Measurements from ENCODE around the gene ZNF407.
"Not testable (repeated sequence)": the region's sequence is repeated elsewhere in the genome, so short reads cannot be mapped to it uniquely, and the experiment has no call there.

Gene ZNF407

DNA sequence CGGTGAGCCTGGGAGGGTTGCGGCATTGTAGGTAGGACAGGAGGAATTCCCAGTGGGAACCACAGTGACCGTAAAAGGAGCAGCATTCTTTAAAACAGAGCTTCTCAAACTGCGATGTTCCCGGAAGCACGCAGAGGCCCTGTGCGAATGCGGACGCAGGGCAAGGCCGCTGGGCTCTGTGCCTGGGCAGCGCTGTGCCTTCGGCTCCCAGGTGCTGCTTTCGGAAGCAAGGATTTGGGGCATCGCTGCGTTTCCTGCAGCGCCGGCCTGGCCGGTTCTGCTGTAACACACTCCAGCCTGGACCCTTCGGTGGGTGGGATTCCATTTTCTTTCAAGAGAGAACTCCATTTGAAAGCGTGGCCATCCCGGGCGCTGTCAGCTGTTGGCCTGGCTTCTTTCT is 492.7 kb downstream of the ZNF407 start:
- Histone ChIP-seq H3K9me3 (no peaks in the 10 kb centered on the region), H3K4me1 (no peaks in the 10 kb centered on the region), H3K4me3 (no peak overlapping the region), H3K36me3 (replicated peaks) (no peaks in the 10 kb centered on the region), H3K27me3 (ENCODE audit: low read depth) (no peaks in the 10 kb centered on the region)
- no peak for DNase-seq (ENCODE audit: low spot score in 2 of 2)
- in situ Hi-C loops (cut with MboI; ENCODE audit: low sequenced_read_pairs): no loop called here

DNA sequence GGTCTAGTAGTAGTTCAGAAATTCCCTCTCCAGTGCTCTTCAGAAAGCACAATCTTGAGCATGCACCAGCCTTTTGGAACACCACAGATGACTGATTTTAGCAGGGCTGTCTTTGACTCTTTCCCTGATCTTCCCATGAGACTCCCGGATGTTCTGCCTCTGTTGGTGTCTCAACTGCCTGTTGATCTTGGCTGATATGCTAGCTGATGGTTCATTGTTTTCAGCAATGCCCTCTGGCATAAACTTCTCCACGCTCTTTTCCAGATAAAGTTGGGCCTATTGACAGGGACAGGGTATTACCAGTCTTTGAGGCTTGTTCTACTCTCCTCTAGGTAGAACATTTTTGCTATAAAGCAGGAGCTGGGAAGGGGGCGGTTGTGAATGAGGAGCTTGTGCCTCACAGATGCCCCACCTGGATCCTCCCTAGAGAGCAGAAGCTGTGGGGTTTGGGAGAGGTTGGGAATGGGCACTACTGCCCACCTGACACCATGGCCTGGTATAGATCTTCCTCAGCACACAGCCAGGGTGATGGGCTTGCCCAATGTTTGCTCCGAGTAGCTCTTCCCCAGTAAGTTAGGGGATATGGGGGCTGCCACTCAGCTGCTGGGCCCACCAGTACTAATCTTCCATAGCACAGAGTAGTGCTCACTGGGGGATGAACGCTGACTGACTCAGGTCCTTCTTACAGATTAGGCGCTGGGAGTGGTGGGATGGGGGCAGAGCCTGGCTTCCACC is 500.0 kb downstream of the ZNF407 start:
- Histone ChIP-seq H3K4me1 (no peaks in the 10 kb centered on the region), H3K27me3 (ENCODE audit: low read depth) (no peaks in the 10 kb centered on the region), H3K36me3 (replicated peaks) (no peaks in the 10 kb centered on the region), H3K9me3 (no peaks in the 10 kb centered on the region), H3K4me3 (no peak overlapping the region)
- DNase-seq (ENCODE audit: low spot score in 2 of 2): no peak
- in situ Hi-C loops (cut with MboI; ENCODE audit: low sequenced_read_pairs): no loop called here

DNA sequence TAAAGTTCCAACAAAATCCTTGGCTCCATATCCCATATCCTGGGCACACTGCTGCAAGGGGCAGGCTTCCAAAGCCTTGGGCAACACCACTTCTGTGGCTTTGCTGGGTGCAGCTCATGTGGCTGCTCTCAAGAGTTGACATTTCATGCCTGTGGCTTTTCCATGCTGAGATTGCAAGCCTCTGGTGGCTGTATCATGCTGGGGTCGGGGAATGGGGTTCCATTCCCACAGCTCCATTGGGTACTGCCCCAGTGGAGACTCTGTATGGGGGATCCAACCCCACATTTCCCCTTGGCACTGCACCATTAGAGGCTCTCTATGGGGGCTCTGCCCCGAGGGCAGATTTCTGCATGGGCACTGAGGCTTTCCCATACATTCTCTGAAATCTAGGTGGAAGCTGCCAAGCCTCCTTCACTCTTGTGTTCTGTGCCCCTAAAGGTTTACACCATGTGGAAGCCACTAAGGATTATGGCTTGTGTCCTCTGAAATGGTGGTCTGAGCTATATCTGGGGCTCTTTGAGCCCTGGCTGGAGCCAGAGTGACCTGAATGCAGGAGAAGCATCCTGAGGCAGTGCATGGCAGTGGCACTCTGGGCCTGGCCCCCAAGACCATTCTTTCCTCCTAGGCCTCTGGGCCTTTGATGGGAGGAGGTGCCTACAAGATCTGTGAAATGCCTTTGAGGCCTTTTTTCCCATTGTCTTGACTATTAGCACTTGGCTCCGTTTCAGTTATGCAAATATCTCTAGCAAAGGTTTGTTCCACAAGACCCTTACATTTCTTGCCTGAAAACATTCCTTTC is 503.4 kb downstream of the ZNF407 start:
- Histone ChIP-seq H3K4me1 (no peaks in the 10 kb centered on the region), H3K36me3 (replicated peaks) (no peaks in the 10 kb centered on the region), H3K4me3 (no peak overlapping the region), H3K27me3 (ENCODE audit: low read depth) (no peaks in the 10 kb centered on the region), H3K9me3 (no peaks in the 10 kb centered on the region)
- in situ Hi-C loops (cut with MboI; ENCODE audit: low sequenced_read_pairs): no loop called here
- DNase-seq (ENCODE audit: low spot score in 2 of 2): no peak

DNA sequence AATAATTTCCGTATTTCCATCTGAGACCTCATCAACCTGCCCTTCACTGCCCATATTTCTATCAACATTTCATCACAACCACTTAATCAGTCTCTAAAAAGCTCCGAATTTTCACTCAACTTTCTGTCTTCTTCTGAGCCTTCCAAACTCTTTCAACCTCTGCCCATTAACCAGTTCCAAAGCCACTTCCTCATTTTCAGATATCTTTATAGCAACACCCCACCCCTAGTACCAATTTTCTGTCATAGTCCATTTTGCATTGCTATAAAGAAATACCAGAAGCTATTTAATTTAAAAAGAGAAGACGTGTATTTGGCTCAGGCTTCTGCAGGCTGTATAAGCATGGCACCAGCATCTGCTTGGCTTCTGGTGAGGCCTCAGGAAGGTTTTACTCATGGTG is 504.2 kb downstream of the ZNF407 start:
- in situ Hi-C loops (cut with MboI; ENCODE audit: low sequenced_read_pairs): no loop called here
- Histone ChIP-seq H3K9me3 (no peaks in the 10 kb centered on the region), H3K4me3 (no peak overlapping the region), H3K27me3 (ENCODE audit: low read depth) (no peaks in the 10 kb centered on the region), H3K36me3 (replicated peaks) (no peaks in the 10 kb centered on the region), H3K4me1 (no peaks in the 10 kb centered on the region)
- DNase-seq (ENCODE audit: low spot score in 2 of 2): no peak

DNA sequence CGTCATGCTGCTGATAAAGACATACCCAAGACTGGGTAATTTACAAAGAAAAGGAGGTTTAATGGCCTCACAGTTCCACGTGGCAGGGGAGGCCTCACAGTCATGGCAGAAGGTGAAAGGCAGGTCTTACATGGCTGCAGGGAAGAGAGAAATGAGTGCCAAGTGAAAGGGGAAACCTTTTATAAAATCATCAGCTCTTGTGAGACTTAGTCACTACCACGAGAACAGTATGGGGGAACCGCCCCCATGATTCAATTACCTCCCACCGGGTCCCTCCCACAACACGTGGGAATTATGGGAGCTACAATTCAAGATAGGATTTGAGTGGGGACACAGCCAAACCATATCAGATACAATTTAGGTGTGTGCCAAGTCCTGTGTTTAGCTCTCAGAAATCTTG is 506.4 kb downstream of the ZNF407 start:
- H3K36me3 ChIP-seq (replicated peaks); H3K4me1 ChIP-seq; H3K4me3 ChIP-seq; H3K9me3 ChIP-seq; H3K27me3 ChIP-seq (ENCODE audit: low read depth); DNase-seq (ENCODE audit: low spot score in 2 of 2); in situ Hi-C loops (cut with MboI; ENCODE audit: low sequenced_read_pairs): not testable (repeated sequence)

DNA sequence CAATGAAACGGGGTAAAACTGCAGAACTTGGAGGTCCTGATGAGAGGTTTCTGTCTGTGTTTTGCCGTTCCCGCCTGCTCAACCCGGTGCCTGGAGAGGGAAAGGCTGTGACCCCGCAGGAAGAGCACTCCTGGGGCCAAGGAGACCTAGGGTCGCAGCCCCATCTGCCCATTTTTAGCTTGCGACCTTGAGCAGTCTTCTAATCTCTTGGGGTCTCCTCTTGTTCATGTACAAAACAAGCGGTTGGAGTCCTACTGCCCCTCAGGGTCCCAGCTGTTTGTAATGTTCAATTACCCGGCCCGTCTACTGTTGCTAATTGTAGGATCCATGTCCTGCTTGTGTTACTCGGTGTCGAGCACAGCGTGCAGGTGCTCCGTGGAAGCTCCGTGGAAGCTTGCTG is 506.8 kb downstream of the ZNF407 start:
- no peak overlapping the region for H3K4me3 ChIP-seq
- in situ Hi-C loops (cut with MboI; ENCODE audit: low sequenced_read_pairs): no loop called here
- H3K27me3 ChIP-seq (ENCODE audit: low read depth): no peaks in the 10 kb centered on the region
- no peak for DNase-seq (ENCODE audit: low spot score in 2 of 2)
- no peaks in the 10 kb centered on the region for H3K4me1 ChIP-seq
- no peaks in the 10 kb centered on the region for H3K9me3 ChIP-seq
- H3K36me3 ChIP-seq (replicated peaks): no peaks in the 10 kb centered on the region

DNA sequence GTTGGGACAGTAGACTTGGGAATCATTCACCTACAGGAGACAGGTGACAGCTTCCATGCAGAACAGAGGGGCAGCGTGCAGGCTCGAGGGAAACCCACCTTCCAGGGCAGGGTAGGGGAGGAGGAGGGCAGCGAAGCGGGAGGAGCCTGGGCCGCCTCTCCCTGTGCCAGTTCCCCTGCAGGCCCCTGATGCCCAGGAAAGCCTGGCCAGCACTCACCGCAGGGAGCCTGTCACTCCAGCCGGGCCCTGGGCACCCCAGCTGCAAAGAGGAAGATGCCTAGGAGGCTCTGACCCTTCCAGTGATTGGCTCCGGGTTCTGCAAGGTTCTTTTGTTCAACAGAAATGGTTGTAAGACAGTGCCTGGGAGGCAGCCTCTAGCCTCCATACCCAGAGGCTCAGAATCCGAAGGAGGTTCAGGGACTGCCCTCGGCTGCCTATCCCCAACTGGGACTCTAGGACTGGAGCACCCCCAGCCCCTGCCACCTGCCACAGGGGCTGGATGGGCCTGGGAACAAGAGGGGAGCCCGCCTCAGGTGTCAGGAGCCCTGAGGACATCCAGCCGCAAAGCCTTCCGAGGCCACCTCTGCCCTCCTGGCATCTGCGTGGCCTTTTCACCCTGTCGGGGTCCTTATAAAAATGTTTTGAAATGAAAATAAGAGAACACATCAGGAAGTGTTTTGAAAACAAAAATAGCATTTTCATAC is 508.0 kb downstream of the ZNF407 start:
- in situ Hi-C loops (cut with MboI; ENCODE audit: low sequenced_read_pairs): no loop called here
- no peak for DNase-seq (ENCODE audit: low spot score in 2 of 2)
- no peaks in the 10 kb centered on the region for H3K9me3 ChIP-seq
- H3K27me3 ChIP-seq (ENCODE audit: low read depth): no peaks in the 10 kb centered on the region
- no peak overlapping the region for H3K4me3 ChIP-seq
- H3K36me3 ChIP-seq (replicated peaks): no peaks in the 10 kb centered on the region
- no peaks in the 10 kb centered on the region for H3K4me1 ChIP-seq

DNA sequence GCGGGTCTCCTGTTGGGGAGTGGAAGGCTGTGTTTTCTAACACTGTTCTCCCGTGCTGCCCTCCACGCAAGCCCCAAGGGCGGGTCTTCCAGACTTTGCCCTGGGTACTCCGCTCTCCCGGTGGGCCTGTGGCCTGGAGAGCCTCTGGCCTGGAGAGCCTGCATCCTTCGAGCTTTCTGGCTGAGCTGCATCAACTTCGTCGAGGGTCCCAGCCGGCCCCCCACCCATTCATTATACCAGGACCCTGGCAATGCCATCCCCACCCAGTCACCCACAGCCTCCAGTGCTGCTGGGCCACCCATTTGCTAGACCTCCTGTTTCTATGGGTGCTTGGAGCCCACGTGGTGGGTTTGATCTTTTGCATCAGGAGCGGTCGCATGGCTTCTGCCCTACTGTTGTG is 509.1 kb downstream of the ZNF407 start:
- DNase-seq (ENCODE audit: low spot score in 2 of 2): no peak
- Histone ChIP-seq H3K27me3 (ENCODE audit: low read depth) (no peaks in the 10 kb centered on the region), H3K36me3 (replicated peaks) (no peaks in the 10 kb centered on the region), H3K9me3 (no peaks in the 10 kb centered on the region), H3K4me3 (no peak overlapping the region), H3K4me1 (no peaks in the 10 kb centered on the region)
- in situ Hi-C loops (cut with MboI; ENCODE audit: low sequenced_read_pairs): no loop called here

DNA sequence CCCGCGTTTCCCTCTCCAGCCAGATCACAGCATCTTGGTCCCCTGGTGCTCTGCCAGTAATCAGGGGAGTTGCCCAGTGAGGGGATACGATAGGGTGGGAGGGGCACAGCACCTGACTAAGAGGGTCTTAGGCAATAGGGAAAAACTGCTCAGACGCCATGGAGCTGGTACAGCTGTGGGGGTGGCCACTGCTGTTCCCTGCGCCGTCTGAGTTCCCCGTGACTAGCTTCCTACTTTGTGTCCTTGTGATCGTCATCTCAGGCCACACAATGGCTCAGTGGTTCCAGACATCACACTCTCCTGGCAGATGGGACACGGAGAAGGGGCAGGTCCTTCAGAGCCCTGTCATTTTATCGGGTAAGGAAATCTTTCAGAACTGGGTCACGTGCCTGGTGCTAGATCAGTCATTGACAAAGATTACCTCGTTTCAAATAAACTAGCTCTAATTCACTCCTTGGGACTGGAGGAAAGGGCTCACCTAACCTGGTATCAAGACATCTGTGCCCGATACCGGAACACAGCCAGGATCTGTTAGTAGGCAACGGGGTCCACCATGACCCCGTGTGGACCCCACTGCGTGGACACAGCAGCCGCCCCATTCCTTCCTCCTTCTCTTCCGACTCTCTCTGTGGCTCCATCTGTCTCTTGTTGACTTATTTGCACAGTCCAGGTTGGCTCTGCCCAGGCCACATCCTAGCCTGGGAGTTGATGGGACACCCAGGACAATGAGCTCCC is 509.7 kb downstream of the ZNF407 start:
- Histone ChIP-seq H3K4me3 (no peak overlapping the region), H3K4me1 (no peaks in the 10 kb centered on the region), H3K9me3 (no peaks in the 10 kb centered on the region), H3K36me3 (replicated peaks) (no peaks in the 10 kb centered on the region), H3K27me3 (ENCODE audit: low read depth) (no peaks in the 10 kb centered on the region)
- in situ Hi-C loops (cut with MboI; ENCODE audit: low sequenced_read_pairs): no loop called here
- DNase-seq (ENCODE audit: low spot score in 2 of 2): no peak

DNA sequence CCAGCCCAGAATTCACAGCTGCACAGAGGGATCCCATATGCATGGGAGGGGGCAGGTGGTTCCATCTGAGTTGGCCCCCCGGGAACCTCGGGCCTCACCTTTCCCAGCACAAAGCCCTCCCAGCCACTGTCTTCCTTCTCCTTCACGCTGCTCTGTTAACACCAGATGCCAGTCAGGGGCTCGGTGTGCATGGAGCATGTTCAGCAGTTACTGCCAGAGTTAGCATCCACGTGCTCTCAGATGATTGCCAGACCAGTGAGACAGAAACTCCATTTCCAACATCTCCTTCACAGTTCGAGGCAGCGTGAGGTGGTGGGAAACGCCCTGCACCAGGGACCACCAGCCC is 510.2 kb downstream of the ZNF407 start:
- no peak for DNase-seq (ENCODE audit: low spot score in 2 of 2)
- Histone ChIP-seq H3K4me3 (no peak overlapping the region), H3K4me1 (no peaks in the 10 kb centered on the region), H3K27me3 (ENCODE audit: low read depth) (no peaks in the 10 kb centered on the region), H3K9me3 (no peaks in the 10 kb centered on the region), H3K36me3 (replicated peaks) (no peaks in the 10 kb centered on the region)
- in situ Hi-C loops (cut with MboI; ENCODE audit: low sequenced_read_pairs): no loop called here

DNA sequence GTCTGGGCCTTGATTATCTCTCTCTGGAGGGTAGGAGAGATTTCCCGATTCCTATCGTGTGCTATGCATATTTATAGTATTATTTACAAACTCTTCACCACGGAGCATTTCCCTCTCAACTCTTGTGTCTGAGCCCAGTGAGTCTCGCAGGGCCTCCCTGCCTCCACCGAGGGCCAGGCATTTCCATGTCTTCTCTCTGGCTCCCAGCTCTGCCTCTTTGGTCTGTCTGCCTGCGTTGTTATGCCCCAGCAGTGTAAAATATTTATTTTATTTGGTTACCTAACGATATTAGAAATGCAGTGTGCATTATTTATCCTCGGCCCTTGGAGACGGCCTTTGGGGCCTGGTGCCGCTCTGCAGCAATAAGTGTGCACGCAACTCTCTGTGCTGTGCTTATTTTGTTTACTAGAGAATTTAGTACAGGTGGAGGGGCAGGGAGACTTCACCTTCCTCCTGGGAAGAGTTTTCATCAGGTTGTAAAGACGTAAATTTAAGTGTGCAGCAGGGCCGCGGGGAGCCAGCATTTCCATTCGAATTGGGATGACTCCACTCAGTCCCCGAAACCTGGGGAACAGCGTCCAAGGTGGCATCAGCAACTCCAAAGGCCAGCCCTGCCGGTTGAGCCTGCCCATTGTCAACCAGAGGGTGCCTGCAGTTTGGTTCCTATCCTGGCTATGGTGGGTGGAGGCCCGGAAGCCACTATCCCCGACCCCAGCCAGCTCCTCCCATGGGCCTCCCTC is 511.1 kb downstream of the ZNF407 start:
- Histone ChIP-seq H3K36me3 (replicated peaks) (no peaks in the 10 kb centered on the region), H3K9me3 (no peaks in the 10 kb centered on the region), H3K27me3 (ENCODE audit: low read depth) (no peaks in the 10 kb centered on the region), H3K4me3 (no peak overlapping the region), H3K4me1 (no peaks in the 10 kb centered on the region)
- in situ Hi-C loops (cut with MboI; ENCODE audit: low sequenced_read_pairs): no loop called here
- DNase-seq (ENCODE audit: low spot score in 2 of 2): no peak

DNA sequence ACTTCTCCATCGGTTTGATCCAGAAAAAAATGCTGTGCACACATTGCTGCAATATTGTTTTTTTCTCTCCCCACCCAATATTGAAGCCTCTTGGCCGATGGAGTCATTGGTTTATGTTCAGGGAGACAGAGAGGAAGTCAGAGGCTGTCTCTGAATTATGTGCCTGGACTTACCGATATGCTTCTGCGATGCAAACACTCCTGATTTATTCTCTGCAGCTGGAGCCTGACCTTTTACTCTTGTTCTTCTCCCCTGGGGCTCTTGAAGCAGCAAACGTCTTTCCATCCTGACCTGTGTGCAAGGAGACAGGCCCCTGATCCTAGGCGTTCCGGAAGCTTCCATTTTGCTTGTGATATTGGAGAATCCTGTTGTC is 511.6 kb downstream of the ZNF407 start:
- DNase-seq (ENCODE audit: low spot score in 2 of 2): no peak
- Histone ChIP-seq H3K9me3 (no peaks in the 10 kb centered on the region), H3K36me3 (replicated peaks) (no peaks in the 10 kb centered on the region), H3K4me1 (no peaks in the 10 kb centered on the region), H3K4me3 (no peak overlapping the region), H3K27me3 (ENCODE audit: low read depth) (no peaks in the 10 kb centered on the region)
- in situ Hi-C loops (cut with MboI; ENCODE audit: low sequenced_read_pairs): no loop called here

DNA sequence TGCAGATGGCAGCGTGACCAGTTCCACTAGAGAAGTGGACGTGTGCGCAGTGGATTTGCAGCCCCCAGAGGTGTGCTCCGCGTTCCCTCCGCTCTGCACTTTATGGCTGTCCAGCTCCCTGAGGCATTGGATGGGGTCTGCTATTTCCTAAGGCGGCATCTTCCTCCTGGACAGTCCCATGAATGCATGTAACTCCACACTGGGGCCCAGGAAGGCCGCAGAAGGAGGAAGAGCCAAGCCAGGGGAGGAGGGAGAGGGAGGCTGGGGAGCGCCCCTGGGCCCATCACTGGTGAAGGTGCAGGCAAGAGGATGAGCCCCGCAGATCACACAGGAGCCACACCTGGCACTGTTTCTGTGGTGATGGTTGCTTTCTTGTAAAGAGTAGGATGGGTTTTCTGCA is 512.1 kb downstream of the ZNF407 start:
- Histone ChIP-seq H3K4me1 (no peaks in the 10 kb centered on the region), H3K36me3 (replicated peaks) (no peaks in the 10 kb centered on the region), H3K9me3 (no peaks in the 10 kb centered on the region), H3K27me3 (ENCODE audit: low read depth) (no peaks in the 10 kb centered on the region), H3K4me3 (no peak overlapping the region)
- DNase-seq (ENCODE audit: low spot score in 2 of 2): no peak
- in situ Hi-C loops (cut with MboI; ENCODE audit: low sequenced_read_pairs): no loop called here
